SK-N-SH (cell line): ENCODE measurements around the gene COQ6. TPM values are rescaled to one million over a fixed set of nuclear protein-coding genes. Genes with fewer than 3 reads are reported as not detected.

Experiments used
- CTCF ChIA-PET: fragments of 300-600, 350-600 bp; formaldehyde crosslinking; extraction: SDS; loops from one replicate; lab custom pipeline; 2021; lab: Yijun Ruan, JAX
- POLR2A ChIA-PET: fragments of 350-600 bp; sonication (Branson Sonifier 250); formaldehyde crosslinking; extraction: SDS; loops from one replicate; lab custom pipeline; 2020; ENCODE audit warnings: antibody characterized with exemption, inconsistent platforms; lab: Yijun Ruan, JAX
- DNase-seq: peaks from one replicate; pipeline ENCODE4 v3.0.0; 2012
- H2AFZ ChIP-seq: fragments of 200-600 bp; sonication (generic); 2 replicates; pipeline ENCODE4 v1.8.1; 2016; ENCODE audit warnings: antibody characterized with exemption, mild to moderate bottlenecking, low read depth
- H3F3A ChIP-seq: fragments of 200-600 bp; sonication (generic); replicated peaks from 2 replicates; pipeline ENCODE3; 2016; ENCODE audit warnings: antibody characterized with exemption, mild to moderate bottlenecking; ENCODE audit not compliant: insufficient read depth
- H3K27ac ChIP-seq, 2 experiments: fragments of 200-500 bp in 1 of 2; fragments of 200-600 bp in 1 of 2; sonication (Bioruptor generic) in 1 of 2; sonication (generic), shearing (Covaris generic) in 1 of 2; 2 replicates each; pipeline versions ENCODE4 v1.5.1 to v1.6.1; 2014 to 2016; ENCODE audit warnings: low read depth in 2 of 2, inconsistent platforms in 1 of 2, low read length in 1 of 2, mild to moderate bottlenecking in 1 of 2, mixed read lengths in 1 of 2
- H3K27me3 ChIP-seq: fragments of 200-600 bp; sonication (generic), shearing (Covaris generic); 2 replicates; pipeline ENCODE4 v1.6.1; 2016; ENCODE audit warnings: mixed run types; ENCODE audit not compliant: insufficient read depth
- H3K36me3 ChIP-seq, 2 experiments: fragments of 200-500 bp in 1 of 2; fragments of 200-600 bp in 1 of 2; sonication (Bioruptor generic) in 1 of 2; sonication (generic) in 1 of 2; replicated peaks in 1 of 2; 2 replicates each; pipeline versions ENCODE3 to v1.5.1; 2014 to 2016; ENCODE audit warnings: low read length in 1 of 2, mild to moderate bottlenecking in 1 of 2; ENCODE audit not compliant: insufficient read depth in 2 of 2, control insufficient read depth in 1 of 2
- H3K4me1 ChIP-seq, 2 experiments: fragments of 200-500 bp in 1 of 2; fragments of 200-600 bp in 1 of 2; sonication (Bioruptor generic) in 1 of 2; sonication (generic), shearing (Covaris generic) in 1 of 2; 2 replicates each; pipeline versions ENCODE4 v1.5.1 to v1.6.1; 2014 to 2016; ENCODE audit warnings: low read depth in 1 of 2, low read length in 1 of 2, mixed run types in 1 of 2; ENCODE audit not compliant: insufficient read depth in 2 of 2, control insufficient read depth in 1 of 2
- H3K4me2 ChIP-seq: fragments of 200-600 bp; sonication (generic), shearing (Covaris generic); 2 replicates; pipeline ENCODE4 v1.6.1; 2017; ENCODE audit warnings: mixed run types
- H3K4me3 ChIP-seq, 2 experiments: fragments of 200-500 bp in 1 of 2; fragments of 200-600 bp in 1 of 2; sonication (Bioruptor generic) in 1 of 2; sonication (generic), shearing (Covaris generic) in 1 of 2; 2 replicates each; pipeline versions ENCODE4 v1.5.1 to v1.8.1; 2014 to 2016; ENCODE audit warnings: low read depth in 2 of 2, inconsistent platforms in 1 of 2, low read length in 1 of 2, mild to moderate bottlenecking in 1 of 2, mixed read lengths in 1 of 2, moderate library complexity in 1 of 2
- H3K79me2 ChIP-seq: fragments of 200-600 bp; sonication (generic); 2 replicates; pipeline ENCODE4 v1.8.1; 2017; ENCODE audit warnings: mild to moderate bottlenecking; ENCODE audit not compliant: insufficient read depth
- H3K9ac ChIP-seq: fragments of 200-600 bp; sonication (generic); 2 replicates; pipeline ENCODE4 v1.6.1; 2017; ENCODE audit warnings: mixed run types
- H3K9me2 ChIP-seq: fragments of 200-600 bp; sonication (generic); 2 replicates; pipeline ENCODE4 v1.6.1; 2017; ENCODE audit warnings: mixed run types
- H3K9me3 ChIP-seq: fragments of 200-600 bp; sonication (generic); 2 replicates; pipeline ENCODE4 v1.6.1; 2017; ENCODE audit warnings: mixed run types, mild to moderate bottlenecking, moderate library complexity
- H4K20me1 ChIP-seq: fragments of 200-600 bp; sonication (generic); 2 replicates; pipeline ENCODE4 v1.6.1; 2017; ENCODE audit warnings: mild to moderate bottlenecking, mixed run types; ENCODE audit not compliant: insufficient read depth
- EZH2phosphoT487 ChIP-seq: fragments of 200-600 bp; sonication (generic); IDR thresholded peaks from 2 replicates; pipeline ENCODE4 v1.6.1; 2017; ENCODE audit warnings: low read depth, mixed run types, mild to moderate bottlenecking, antibody characterized with exemption, moderate library complexity, borderline replicate concordance
- GABPA ChIP-seq: IDR thresholded peaks from 2 replicates; pipeline ENCODE4 v1.4.0; 2012; ENCODE audit warnings: low read depth, mild to moderate bottlenecking
- JUND ChIP-seq: IDR thresholded peaks from 2 replicates; pipeline ENCODE4 v1.4.0; 2012
- PBX3 ChIP-seq: IDR thresholded peaks from 2 replicates; pipeline ENCODE4; 2012
- TCF12 ChIP-seq: IDR thresholded peaks from 2 replicates; pipeline ENCODE4 v1.4.0; 2012
- USF2 ChIP-seq: fragments of 150-350 bp; IDR thresholded peaks from 2 replicates; pipeline ENCODE4 v1.6.1; 2017; ENCODE audit warnings: antibody characterized with exemption, low read length, low read depth, borderline replicate concordance
- WGBS: methylation state at CpG from one replicate; pipeline ENCODE4 v1.1.6; 2017; ENCODE audit warnings: low lambda C conversion rate; 5-methylcytosine and 5-hydroxymethylcytosine counted together
- polyA plus RNA-seq, 3 experiments: library from polyadenylated mRNA; depleted of rRNA; stranded (reverse); fragments of >200 nt; gene quantifications; 2 replicates each; pipeline ENCODE4 v1.2.3, GENCODE V29; 2012
- TF ChIP-seq, protein P1 (sequence below): IDR thresholded peaks from 2 replicates; pipeline ENCODE4 v1.4.0; 2012; ENCODE audit warnings: low read depth, borderline replicate concordance

Gene COQ6
- polyA plus RNA-seq, 1 of the 3 experiments (the other 2 are of a cell fraction): 38.8 TPM

DNA sequence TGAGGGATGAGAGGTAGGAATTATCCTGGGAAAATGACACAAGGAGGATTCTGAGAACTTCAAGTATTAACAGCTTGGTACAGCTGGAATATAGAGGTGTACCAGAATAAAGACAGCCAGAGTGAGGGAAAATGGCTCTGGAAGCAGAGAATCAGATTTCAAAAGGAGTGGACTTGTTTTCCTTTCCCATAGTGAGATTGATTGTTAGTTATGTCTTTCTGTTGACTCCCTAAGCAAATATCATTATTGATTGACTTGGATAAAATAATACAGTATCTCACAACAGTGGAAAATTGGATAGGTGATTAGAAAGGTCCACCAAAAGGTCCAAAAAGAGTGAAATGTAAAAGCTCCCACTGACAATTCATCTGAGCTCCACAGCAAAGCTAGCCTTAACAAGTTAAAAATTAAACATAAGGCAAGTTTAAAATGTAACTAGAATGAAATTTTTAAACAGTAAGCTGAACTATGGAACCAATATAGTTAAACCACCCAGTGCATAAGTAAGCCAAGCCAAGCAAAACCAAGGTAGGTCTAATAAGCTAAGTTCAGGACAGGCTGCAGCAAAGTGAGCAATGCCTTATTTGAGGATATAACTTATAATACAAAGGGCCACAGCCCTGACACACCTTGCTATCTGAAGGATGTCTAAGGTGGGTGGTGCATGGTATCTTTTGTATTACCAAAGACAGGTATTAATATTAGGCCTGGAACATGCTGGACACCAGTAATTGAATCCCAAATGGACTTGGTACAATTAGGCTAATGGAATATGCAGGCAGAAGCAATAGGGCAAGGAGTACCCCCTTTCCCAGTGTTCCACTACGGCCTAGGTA is 47.2 kb downstream of the COQ6 start:
- peaks cover 0 to 3% of the 10 kb centered on the region in 2 experiments for H3K36me3 ChIP-seq
- POLR2A ChIA-PET: no interaction called here
- H3K27ac ChIP-seq: no peak overlapping the region
- no peaks in the 10 kb centered on the region for H3K9me2 ChIP-seq
- no peaks in the 10 kb centered on the region for H3K79me2 ChIP-seq
- H3K4me1 ChIP-seq: no peaks in the 10 kb centered on the region
- no peak overlapping the region for H3K9ac ChIP-seq
- no peaks in the 10 kb centered on the region for H4K20me1 ChIP-seq
- TF ChIP-seq TCF12: no peak
- no peak overlapping the region for H3K4me2 ChIP-seq
- no peak for DNase-seq
- H3K9me3 ChIP-seq: no peaks in the 10 kb centered on the region
- no peaks in the 10 kb centered on the region for H3K27me3 ChIP-seq
- CTCF ChIA-PET: no interaction called here
- no peak overlapping the region for H3K4me3 ChIP-seq
- H3F3A ChIP-seq: no peaks in the 10 kb centered on the region
- WGBS: 82% methylated on average over 1 of the region's 1 CpG
- H2AFZ ChIP-seq: no peak overlapping the region

GRCh38 chr14:73997944-73998447 is 47.9 kb downstream of the COQ6 start:
- no peak overlapping the region for H3K27ac ChIP-seq
- peaks cover 0 to 3% of the 10 kb centered on the region in 2 experiments for H3K36me3 ChIP-seq
- no peak for TF ChIP-seq JUND
- TF ChIP-seq EZH2phosphoT487: no peak
- TF ChIP-seq, protein P1, sequence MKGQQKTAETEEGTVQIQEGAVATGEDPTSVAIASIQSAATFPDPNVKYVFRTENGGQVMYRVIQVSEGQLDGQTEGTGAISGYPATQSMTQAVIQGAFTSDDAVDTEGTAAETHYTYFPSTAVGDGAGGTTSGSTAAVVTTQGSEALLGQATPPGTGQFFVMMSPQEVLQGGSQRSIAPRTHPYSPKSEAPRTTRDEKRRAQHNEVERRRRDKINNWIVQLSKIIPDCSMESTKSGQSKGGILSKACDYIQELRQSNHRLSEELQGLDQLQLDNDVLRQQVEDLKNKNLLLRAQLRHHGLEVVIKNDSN: no peak
- no peak for TF ChIP-seq GABPA
- no peak for TF ChIP-seq USF2
- TF ChIP-seq PBX3: no peak
- TF ChIP-seq, all 33 proteins: peak for 0
- Histone ChIP-seq H3K79me2 (no peaks in the 10 kb centered on the region), H3K9me3 (no peaks in the 10 kb centered on the region), H3K9me2 (no peaks in the 10 kb centered on the region), H3K4me1 (no peaks in the 10 kb centered on the region), H3K4me3 (no peak overlapping the region), H3F3A (no peaks in the 10 kb centered on the region), H3K27me3 (no peaks in the 10 kb centered on the region), H3K4me2 (no peak overlapping the region), H2AFZ (no peak overlapping the region), H3K9ac (no peak overlapping the region), H4K20me1 (no peaks in the 10 kb centered on the region)
- POLR2A ChIA-PET: no interaction called here
- CTCF ChIA-PET: interaction anchor here (0.6 kb wide), 1 partner anchor 270 kb away, joined by 3 read pairs; no protein-coding TSS in a partner anchor
- DNase-seq: no peak
- WGBS: 87% methylated on average over 7 of the region's 7 CpGs
